Measurements from ENCODE around the gene ADRA2B. TPM values are rescaled to one million over a fixed set of nuclear protein-coding genes. Genes with fewer than 3 reads are reported as not detected.

Gene ADRA2B
- total RNA-seq, 2 donors from 2014 or later: 4.1 to 7.1 TPM

GRCh38 chr2:96122391-96122790 lies 6.0 kb upstream of the ADRA2B start:
- intact Hi-C loops (cut with DNase I): no loop called here
- DNase-seq (ENCODE audit: low spot score): no peak

DNA sequence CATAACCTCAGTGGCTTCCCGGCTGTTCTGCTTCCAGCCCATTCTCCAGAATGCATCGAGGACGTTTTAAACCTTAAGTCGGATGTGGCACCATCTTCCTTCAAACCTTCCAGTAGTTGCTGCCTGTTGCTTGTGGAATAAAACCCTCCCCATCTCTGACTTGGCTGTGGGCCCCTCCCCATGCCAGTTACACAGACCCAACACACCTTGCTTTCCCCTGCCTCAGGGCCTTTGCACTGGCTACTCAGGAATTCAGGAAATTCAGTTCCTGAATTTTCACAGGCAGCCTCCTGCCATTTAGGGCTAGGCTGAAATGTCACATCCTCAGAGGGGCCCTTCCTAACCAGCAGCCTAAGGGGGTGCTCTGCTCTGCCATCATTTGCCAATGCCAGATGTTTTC lies 5.0 kb upstream of the ADRA2B start:
- intact Hi-C loops (cut with DNase I): no loop called here

GRCh38 chr2:96120991-96121390 lies 4.6 kb upstream of the ADRA2B start:
- DNase-seq (ENCODE audit: low spot score): no peak

More for the DNA sequence above, 5.0 kb upstream of the ADRA2B start:
- no peak for DNase-seq (ENCODE audit: low spot score)

DNA sequence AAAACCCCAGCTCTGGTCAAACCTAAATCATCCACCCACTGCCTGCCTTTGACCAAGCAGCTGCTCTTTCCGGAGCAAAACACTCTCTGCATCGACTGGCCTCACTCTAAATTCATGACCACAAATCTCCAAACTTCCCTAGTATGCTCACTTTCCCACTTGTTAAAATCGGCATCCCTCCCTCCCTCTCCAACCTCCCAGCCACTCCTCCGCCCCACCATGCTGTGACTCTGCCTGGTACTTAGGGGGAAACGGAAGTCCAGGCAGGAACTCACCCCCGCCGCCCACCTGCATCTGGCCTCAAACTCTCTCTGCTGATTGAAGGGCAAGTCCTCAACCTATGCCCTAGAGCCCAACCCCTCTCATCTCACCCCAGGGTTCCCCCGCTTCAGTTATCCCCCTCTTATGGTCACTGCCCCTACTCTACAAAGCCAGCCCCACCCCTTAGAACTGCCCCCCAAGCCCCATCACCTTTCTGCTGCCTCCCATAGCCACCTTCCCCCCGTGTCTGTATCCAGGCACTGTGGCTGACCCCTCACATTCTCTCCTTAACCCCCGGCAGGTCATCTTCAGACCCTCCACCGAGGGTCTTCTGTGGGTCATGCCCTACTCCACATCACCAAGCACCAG lies 3.8 kb upstream of the ADRA2B start:
- DNase-seq (ENCODE audit: low spot score): no peak
- intact Hi-C loops (cut with DNase I): no loop called here

More at GRCh38 chr2:96120991-96121390, 4.6 kb upstream of the ADRA2B start:
- intact Hi-C loops (cut with DNase I): no loop called here

DNA sequence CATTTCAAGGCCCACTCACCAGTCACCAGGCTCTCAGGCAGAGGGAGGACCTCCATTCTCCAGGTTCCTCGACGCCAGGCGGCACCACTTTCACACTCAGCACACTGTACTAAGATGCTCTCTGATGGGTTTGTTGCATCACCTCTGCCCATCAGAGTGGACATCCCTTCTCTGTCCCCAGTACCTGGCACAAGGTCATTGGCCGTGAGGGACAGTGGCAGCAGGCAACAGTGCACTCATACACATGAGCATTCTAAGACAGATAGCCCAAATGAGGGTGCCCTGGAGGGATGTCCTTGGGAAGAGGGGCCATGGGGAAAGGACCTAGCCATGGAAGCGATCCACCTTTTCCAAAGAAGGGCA lies 3.0 kb upstream of the ADRA2B start:
- DNase-seq (ENCODE audit: low spot score): no peak
- intact Hi-C loops (cut with DNase I): loop anchor here in 1 of 2 donors (5.0 to 10.0 kb wide), 2 partner anchors 37 to 95 kb away; no protein-coding TSS in a partner anchor

- DNase-seq (ENCODE audit: low spot score): peak; percentile 64
Observed at GRCh38 chr2:96118698-96119388, 2.5 kb upstream of the ADRA2B start.

GRCh38 chr2:96117701-96118588 lies 1.6 kb upstream of the ADRA2B start:
- DNase-seq (ENCODE audit: low spot score): peak; percentile 73
- intact Hi-C loops (cut with DNase I): loop anchor here in 1 of 2 donors (5.0 to 10.0 kb wide), 2 partner anchors 36 to 93 kb away; no protein-coding TSS in a partner anchor

More at GRCh38 chr2:96118698-96119388, 2.5 kb upstream of the ADRA2B start:
- intact Hi-C loops (cut with DNase I): loop anchor here in 1 of 2 donors (5.0 to 10.0 kb wide), 2 partner anchors 37 to 94 kb away; no protein-coding TSS in a partner anchor

DNA sequence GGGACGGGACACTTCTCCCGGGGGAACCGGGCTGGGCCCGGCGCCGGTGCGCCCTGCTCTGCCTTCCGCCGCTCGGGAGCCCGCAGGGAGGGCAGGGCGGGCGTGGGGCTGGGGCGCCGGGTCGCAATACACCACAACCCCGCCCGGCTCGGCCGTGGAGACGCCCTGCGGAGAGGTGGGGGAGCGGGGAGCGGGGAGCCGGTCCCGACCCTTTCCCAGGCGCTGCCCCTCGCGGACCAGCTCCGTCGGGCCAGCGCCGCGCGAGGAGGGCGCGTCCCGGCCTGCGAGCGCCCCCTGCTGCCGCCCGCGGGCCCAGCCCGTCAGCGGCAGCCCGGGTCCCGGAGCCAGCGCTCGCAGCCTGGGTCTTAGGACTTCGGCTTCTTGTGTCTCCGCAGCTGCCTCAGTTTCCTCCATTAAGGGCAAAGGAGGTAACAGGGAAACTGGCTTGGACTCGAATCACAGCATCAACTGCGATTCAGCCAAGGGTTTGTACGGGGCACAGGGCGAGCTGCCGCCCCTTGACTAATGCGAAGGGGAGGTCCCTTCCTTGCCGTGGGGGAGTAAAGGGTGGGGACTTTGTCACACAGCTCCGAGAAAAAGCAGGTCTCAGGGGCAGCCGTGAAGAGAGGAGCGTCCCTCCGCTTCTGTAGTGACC lies 635 bp upstream of the ADRA2B start:
- DNase-seq (ENCODE audit: low spot score): peak; percentile 83
- intact Hi-C loops (cut with DNase I): loop anchor here in 1 of 2 donors (5.0 to 10.0 kb wide), 2 partner anchors 35 to 92 kb away; no protein-coding TSS in a partner anchor

DNA sequence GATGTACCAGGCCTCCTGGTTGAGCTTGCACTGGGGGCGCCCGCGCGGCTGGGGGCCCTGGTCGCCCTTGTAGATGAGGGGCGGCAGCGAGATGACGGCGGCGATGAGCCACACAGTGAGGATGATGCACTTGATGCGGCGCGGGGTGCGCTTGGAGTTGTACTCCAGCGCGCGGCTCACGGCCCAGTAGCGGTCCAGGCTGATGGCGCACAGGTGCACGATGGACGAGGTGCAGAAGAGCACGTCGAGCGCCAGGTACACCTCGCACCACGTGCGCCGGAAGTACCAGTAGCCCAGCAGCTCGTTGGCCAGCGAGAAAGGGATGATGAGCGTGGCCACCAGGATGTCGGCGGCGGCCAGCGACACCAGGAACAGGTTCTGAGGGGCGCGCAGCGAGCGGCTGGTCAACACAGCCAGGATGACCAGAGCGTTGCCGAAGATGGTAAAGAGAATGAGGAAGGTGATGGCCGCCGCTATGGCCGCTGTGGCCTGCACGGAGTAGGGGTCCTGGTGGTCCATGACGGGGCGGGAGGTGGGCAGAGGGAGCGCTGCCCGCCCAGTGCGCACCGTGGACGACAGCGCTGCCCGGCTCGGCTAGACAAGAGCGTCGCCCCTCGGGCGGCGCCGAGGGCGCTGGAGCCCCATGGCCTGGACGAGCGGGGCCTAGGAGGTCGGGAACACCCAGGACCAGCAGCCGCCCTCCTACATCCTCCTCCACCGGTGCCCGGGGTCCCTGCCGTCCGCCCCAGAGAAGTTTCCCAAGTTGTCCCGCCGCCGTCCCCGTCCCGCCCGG lies 544 bp downstream of the ADRA2B start:
- intact Hi-C loops (cut with DNase I): loop anchor here in 1 of 2 donors (5.0 to 10.0 kb wide), 2 partner anchors 34 to 91 kb away; no protein-coding TSS in a partner anchor
- DNase-seq (ENCODE audit: low spot score): peak; percentile 81

DNA sequence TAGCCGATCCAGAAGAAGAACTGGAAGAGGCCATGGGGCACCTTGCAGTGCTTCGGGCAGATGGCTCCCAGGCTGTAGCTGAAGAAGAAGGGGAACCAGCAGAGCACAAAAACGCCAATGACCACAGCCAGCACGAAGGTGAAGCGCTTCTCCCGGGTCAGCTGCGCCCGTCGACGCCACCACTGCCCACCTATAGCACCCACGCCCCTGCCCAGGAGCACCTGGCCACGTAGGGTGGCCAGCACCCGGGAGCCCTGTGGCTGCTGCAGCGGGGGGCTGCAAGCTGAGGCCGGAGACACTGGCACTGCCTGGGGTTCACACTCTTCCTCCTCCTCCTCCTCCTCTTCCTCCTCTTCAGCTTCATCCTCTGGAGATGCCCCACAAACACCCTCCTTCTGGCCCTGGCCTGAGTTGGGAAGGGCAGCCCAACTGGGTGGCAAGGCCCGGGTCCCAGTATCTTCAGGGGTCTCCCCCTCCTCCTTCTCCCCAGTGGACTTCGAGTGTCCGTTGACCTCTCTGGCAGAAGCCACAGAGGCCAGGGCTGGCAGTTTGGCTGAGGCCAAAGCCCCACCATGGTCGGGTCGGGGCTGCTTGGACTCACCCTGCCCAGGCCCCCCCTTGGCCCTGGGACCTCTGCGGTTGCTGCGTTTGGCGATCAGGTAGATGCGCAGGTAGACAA lies 1.3 kb downstream of the ADRA2B start:
- DNase-seq (ENCODE audit: low spot score): peak; percentile 79
- intact Hi-C loops (cut with DNase I): loop anchor here (5.0 to 10.0 kb wide), 3 partner anchors 33 to 90 kb away; no protein-coding TSS in a partner anchor

DNA sequence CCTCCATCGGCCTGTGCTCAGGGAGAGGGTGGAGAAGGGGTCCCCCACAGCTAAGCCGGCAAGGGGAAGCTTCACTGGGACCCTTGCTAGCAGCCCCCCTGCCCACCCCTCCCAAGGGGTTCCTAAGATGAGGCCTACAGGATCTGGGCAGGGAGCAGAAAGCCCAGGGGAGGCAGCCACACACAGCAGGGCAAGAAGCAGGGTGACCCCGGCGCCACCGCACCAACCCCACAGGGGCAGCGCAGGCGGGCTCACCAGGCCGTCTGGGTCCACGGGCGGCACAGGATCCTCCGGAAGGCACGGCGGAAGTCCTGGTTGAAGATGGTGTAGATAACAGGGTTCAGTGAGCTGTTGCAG lies 1.8 kb downstream of the ADRA2B start:
- intact Hi-C loops (cut with DNase I): loop anchor here (5.0 to 10.0 kb wide), 2 partner anchors 42 to 90 kb away; no protein-coding TSS in a partner anchor
- peak; percentile 74 for DNase-seq (ENCODE audit: low spot score)

DNA sequence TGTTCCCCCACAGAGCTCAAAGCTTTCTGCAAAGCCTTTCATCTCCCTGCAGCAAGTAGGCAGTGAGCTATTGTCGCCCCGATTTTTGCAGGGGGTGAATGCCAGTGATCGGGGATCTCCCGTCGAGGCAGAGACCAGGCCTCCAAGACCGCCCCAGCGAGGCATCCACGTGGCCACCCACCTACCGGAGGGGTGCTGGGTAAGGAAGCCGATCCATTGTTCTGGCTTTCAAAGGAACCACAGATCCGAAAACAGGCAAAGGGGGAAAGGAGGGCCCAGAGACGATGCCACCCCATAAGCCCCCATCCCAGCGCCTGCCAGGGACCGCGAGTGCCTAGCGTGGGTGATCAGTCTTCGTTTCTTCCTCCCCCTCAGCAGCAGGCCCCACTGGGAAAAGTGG lies 2.4 kb downstream of the ADRA2B start:
- intact Hi-C loops (cut with DNase I): loop anchor here (5.0 to 10.0 kb wide), 2 partner anchors 42 to 89 kb away; no protein-coding TSS in a partner anchor
- no peak for DNase-seq (ENCODE audit: low spot score)

- intact Hi-C loops (cut with DNase I): loop anchor here (5.0 to 10.0 kb wide), 2 partner anchors 41 to 89 kb away; no protein-coding TSS in a partner anchor
Observed at GRCh38 chr2:96113367-96113677, 3.0 kb downstream of the ADRA2B start.

DNA sequence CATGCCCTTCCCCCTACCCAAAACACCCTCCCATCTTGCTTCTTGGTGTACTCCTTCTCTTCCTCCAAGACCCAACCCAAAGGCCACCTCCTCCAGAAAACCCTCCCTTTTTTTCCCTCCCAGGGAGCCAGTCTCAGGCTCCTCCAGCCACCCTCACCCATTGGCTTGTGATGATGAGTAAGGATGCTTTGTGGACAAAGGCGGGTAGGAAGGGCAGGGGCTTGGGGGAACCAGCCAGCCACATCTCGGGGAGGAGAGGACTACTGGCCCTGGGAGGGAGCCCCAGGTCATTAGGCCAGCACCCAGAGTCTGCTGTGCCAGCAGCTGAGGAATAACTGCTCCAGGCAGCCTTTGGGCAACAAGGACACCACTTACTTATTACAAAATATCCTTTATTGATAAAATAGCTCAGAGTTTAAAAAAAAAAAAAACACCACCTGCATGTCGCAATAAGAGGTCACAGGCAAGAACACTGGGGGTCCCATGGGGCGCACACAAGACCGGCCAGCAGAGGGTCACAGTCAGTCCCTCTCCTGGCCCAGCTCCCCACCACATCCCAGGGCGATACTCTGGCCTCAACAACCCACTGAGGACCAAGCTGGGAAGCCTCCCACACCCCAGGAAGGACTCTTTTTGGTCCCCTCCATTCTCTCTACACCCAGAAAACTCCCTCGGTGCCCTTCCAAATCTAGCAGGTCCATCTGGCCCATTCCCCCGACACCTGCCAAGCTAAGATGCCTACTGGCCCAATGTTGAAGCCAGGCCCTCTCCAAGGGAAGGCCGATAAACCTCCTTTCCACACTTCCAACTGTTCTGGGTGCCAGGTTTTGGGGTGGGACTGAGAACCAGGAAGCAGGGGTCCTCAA lies 3.6 kb downstream of the ADRA2B start:
- intact Hi-C loops (cut with DNase I): loop anchor here (5.0 to 10.0 kb wide), 2 partner anchors 40 to 88 kb away; no protein-coding TSS in a partner anchor
- DNase-seq (ENCODE audit: low spot score): peak; percentile 46

More at GRCh38 chr2:96113367-96113677, 3.0 kb downstream of the ADRA2B start:
- peak; percentile 66 for DNase-seq (ENCODE audit: low spot score)

DNA sequence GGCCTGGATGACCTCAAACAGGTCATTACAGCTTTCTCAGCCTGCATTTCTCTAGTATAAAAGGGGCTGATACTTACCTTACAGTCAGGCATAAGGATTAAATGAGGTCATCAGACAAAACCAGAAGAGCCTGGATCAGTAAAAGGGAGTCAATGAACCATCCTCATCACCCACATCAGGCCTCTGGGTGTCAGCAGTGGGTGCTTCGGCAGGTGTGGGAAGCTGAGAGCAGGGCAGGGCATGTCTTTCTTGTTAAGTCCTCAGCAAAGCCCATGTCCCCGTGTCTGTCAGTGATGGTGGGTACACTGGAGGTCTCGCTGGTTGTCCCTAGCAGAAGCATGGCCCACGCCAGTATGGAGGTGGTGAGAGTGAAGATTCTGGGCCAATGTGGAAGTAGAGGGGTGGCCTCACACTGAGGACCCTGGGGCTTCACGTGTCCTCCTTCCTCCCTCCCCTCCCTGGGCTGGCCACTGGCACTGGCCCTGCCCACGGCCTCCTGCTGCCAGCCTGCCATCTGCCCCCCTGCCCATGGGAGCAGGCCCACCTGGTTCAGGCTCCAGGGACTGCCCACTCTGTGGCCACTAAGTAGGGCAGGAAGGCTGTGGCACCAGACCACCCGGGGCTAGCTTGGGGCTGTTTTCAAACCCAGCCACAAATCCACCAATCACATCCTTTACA lies 4.4 kb downstream of the ADRA2B start:
- intact Hi-C loops (cut with DNase I): loop anchor here (5.0 to 10.0 kb wide), 2 partner anchors 40 to 87 kb away; no protein-coding TSS in a partner anchor
- peak; percentile 55 for DNase-seq (ENCODE audit: low spot score)

- DNase-seq (ENCODE audit: low spot score): no peak
- intact Hi-C loops (cut with DNase I): loop anchor here (5.0 to 10.0 kb wide), 2 partner anchors 39 to 86 kb away; no protein-coding TSS in a partner anchor
Observed at GRCh38 chr2:96111257-96111640, 5.1 kb downstream of the ADRA2B start.
